ENCODE measurements around the gene EFCAB5.

EFCAB5 gene

GRCh38 chr17:29918922-29919856 lies 22.2 kb upstream of the EFCAB5 start:
- no peak overlapping the region for H3K23ac ChIP-seq (ENCODE audit: low read length)
- H2BK15ac ChIP-seq (replicated peaks; ENCODE audit: low read depth), result no peak overlapping the region
- H3K27me3 ChIP-seq (ENCODE audit: insufficient read depth, low read length, poor library complexity), result no peaks in the 10 kb centered on the region
- no peak overlapping the region for H2AK5ac ChIP-seq (ENCODE audit: low read length)
- no peak overlapping the region for H4K5ac ChIP-seq (ENCODE audit: low read length)
- no peak overlapping the region for H3K4me2 ChIP-seq (ENCODE audit: low read length)
- no CpG with 5 or more reads among the region's 3 CpGs for WGBS (ENCODE audit: extremely low coverage, insufficient coverage, low lambda C conversion rate)
- no peak overlapping the region for H2BK5ac ChIP-seq (ENCODE audit: low read length)
- no peak overlapping the region for H3K4ac ChIP-seq (ENCODE audit: low read depth, low read length)
- no peaks in the 10 kb centered on the region for H3K4me1 ChIP-seq (ENCODE audit: control insufficient read depth, low read depth, low read length)
- H2BK120ac ChIP-seq (ENCODE audit: low read depth, low read length), result no peak overlapping the region
- no peaks in the 10 kb centered on the region for H3K36me3 ChIP-seq (ENCODE audit: control insufficient read depth, insufficient read depth, low read length)
- no peak overlapping the region for H3K27ac ChIP-seq (ENCODE audit: low read depth, low read length)
- H3K79me1 ChIP-seq (ENCODE audit: low read length), result peaks cover 3% of the 10 kb centered on the region
- H3K4me3 ChIP-seq (ENCODE audit: low read length), result no peak overlapping the region
- no peak overlapping the region for H4K8ac ChIP-seq (ENCODE audit: low read depth, low read length)
- H3K18ac ChIP-seq (ENCODE audit: low read length), result no peak overlapping the region
- DNase-seq, result peak; percentile 83
- H3K56ac ChIP-seq (ENCODE audit: low read length), result no peak overlapping the region
- peaks cover 1% of the 10 kb centered on the region for H3K79me2 ChIP-seq (ENCODE audit: control insufficient read depth, insufficient read depth, low read length)
- H3K9ac ChIP-seq (ENCODE audit: low read length), result no peak overlapping the region

GRCh38 chr17:29924786-29925185 lies 16.6 kb upstream of the EFCAB5 start:
- DNase-seq, result no peak
- Histone ChIP-seq H3K4me1 (ENCODE audit: control insufficient read depth, low read depth, low read length) (peaks cover 2% of the 10 kb centered on the region), H3K79me2 (ENCODE audit: control insufficient read depth, insufficient read depth, low read length) (peaks cover 18% of the 10 kb centered on the region), H3K56ac (ENCODE audit: low read length) (no peak overlapping the region), H3K4me2 (ENCODE audit: low read length) (no peak overlapping the region), H3K9ac (ENCODE audit: low read length) (no peak overlapping the region), H2BK15ac (replicated peaks; ENCODE audit: low read depth) (no peak overlapping the region), H3K27me3 (ENCODE audit: insufficient read depth, low read length, poor library complexity) (no peaks in the 10 kb centered on the region), H3K23ac (ENCODE audit: low read length) (no peak overlapping the region), H3K4ac (ENCODE audit: low read depth, low read length) (no peak overlapping the region), H4K5ac (ENCODE audit: low read length) (no peak overlapping the region), H4K8ac (ENCODE audit: low read depth, low read length) (no peak overlapping the region), H2BK120ac (ENCODE audit: low read depth, low read length) (no peak overlapping the region), H3K79me1 (ENCODE audit: low read length) (peaks cover 5% of the 10 kb centered on the region), H3K4me3 (ENCODE audit: low read length) (no peak overlapping the region), H2AK5ac (ENCODE audit: low read length) (no peak overlapping the region), H3K36me3 (ENCODE audit: control insufficient read depth, insufficient read depth, low read length) (no peaks in the 10 kb centered on the region), H3K27ac (ENCODE audit: low read depth, low read length) (no peak overlapping the region), H3K18ac (ENCODE audit: low read length) (no peak overlapping the region), H2BK5ac (ENCODE audit: low read length) (no peak overlapping the region)
- no CpG with 5 or more reads among the region's 1 CpG for WGBS (ENCODE audit: extremely low coverage, insufficient coverage, low lambda C conversion rate)

DNA sequence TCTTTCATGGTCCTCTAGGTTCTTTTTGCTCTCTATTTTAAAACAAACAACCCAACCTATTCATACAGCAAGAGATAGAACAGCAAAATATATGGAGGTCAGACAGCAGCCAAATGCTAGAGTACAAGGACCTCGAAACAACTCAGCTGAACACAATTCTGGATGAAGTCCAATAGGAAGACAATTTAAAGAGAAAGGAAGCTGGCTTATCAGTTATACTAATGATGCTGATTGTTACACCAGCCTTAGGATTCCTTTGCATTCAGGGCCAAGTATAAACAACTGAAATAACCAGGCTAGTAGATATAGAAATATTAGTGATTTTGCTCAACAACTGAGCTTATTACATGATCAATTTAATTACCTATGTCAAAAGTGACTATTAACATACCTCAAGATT lies 13.9 kb upstream of the EFCAB5 start:
- WGBS (ENCODE audit: extremely low coverage, insufficient coverage, low lambda C conversion rate), result no CpG with 5 or more reads among the region's 1 CpG
- no peaks in the 10 kb centered on the region for H3K36me3 ChIP-seq (ENCODE audit: control insufficient read depth, insufficient read depth, low read length)
- no peak for DNase-seq

GRCh38 chr17:29929006-29929532 lies 12.4 kb upstream of the EFCAB5 start:
- Histone ChIP-seq H3K36me3 (ENCODE audit: control insufficient read depth, insufficient read depth, low read length) (no peaks in the 10 kb centered on the region), H3K4me1 (ENCODE audit: control insufficient read depth, low read depth, low read length) (peaks cover 2% of the 10 kb centered on the region), H3K79me2 (ENCODE audit: control insufficient read depth, insufficient read depth, low read length) (peaks cover 16% of the 10 kb centered on the region), H3K18ac (ENCODE audit: low read length) (peak overlapping the region; percentile 34), H3K9ac (ENCODE audit: low read length) (peak overlapping the region; percentile 74), H3K4me3 (ENCODE audit: low read length) (peak overlapping the region; percentile 58), H3K4me2 (ENCODE audit: low read length) (peak overlapping the region; percentile 53), H4K8ac (ENCODE audit: low read depth, low read length) (no peak overlapping the region), H3K23ac (ENCODE audit: low read length) (no peak overlapping the region), H2BK120ac (ENCODE audit: low read depth, low read length) (no peak overlapping the region), H3K27me3 (ENCODE audit: insufficient read depth, low read length, poor library complexity) (no peaks in the 10 kb centered on the region), H2AK5ac (ENCODE audit: low read length) (no peak overlapping the region), H3K56ac (ENCODE audit: low read length) (peak overlapping the region; percentile 92), H3K27ac (ENCODE audit: low read depth, low read length) (peak overlapping the region; percentile 74), H2BK5ac (ENCODE audit: low read length) (peak overlapping the region; percentile 19), H3K79me1 (ENCODE audit: low read length) (peaks cover 4% of the 10 kb centered on the region), H3K4ac (ENCODE audit: low read depth, low read length) (no peak overlapping the region), H2BK15ac (replicated peaks; ENCODE audit: low read depth) (no peak overlapping the region), H4K5ac (ENCODE audit: low read length) (no peak overlapping the region)
- DNase-seq, result peak; percentile 69
- WGBS (ENCODE audit: extremely low coverage, insufficient coverage, low lambda C conversion rate), result no CpG with 5 or more reads among the region's 13 CpGs

More for the DNA sequence above, 13.9 kb upstream of the EFCAB5 start:
- Histone ChIP-seq H3K27me3 (ENCODE audit: insufficient read depth, low read length, poor library complexity) (no peaks in the 10 kb centered on the region), H3K4me3 (ENCODE audit: low read length) (no peak overlapping the region), H2BK5ac (ENCODE audit: low read length) (no peak overlapping the region), H3K23ac (ENCODE audit: low read length) (no peak overlapping the region), H4K8ac (ENCODE audit: low read depth, low read length) (no peak overlapping the region), H3K4me1 (ENCODE audit: control insufficient read depth, low read depth, low read length) (peaks cover 2% of the 10 kb centered on the region), H2AK5ac (ENCODE audit: low read length) (no peak overlapping the region), H2BK120ac (ENCODE audit: low read depth, low read length) (no peak overlapping the region), H3K56ac (ENCODE audit: low read length) (no peak overlapping the region), H3K79me2 (ENCODE audit: control insufficient read depth, insufficient read depth, low read length) (peaks cover 16% of the 10 kb centered on the region), H3K18ac (ENCODE audit: low read length) (no peak overlapping the region), H3K4me2 (ENCODE audit: low read length) (no peak overlapping the region), H2BK15ac (replicated peaks; ENCODE audit: low read depth) (no peak overlapping the region), H4K5ac (ENCODE audit: low read length) (no peak overlapping the region), H3K27ac (ENCODE audit: low read depth, low read length) (no peak overlapping the region), H3K4ac (ENCODE audit: low read depth, low read length) (no peak overlapping the region), H3K79me1 (ENCODE audit: low read length) (peaks cover 4% of the 10 kb centered on the region), H3K9ac (ENCODE audit: low read length) (no peak overlapping the region)

- Histone ChIP-seq H2BK5ac (ENCODE audit: low read length) (peak within 1 kb of the TSS; percentile 26), H3K4me2 (ENCODE audit: low read length) (peak within 1 kb of the TSS; percentile 53), H3K9ac (ENCODE audit: low read length) (peak within 1 kb of the TSS; percentile 74), H4K8ac (ENCODE audit: low read depth, low read length) (no peak within 1 kb of the TSS), H2BK120ac (ENCODE audit: low read depth, low read length) (no peak within 1 kb of the TSS), H3K36me3 (ENCODE audit: control insufficient read depth, insufficient read depth, low read length) (no peaks in the 10 kb centered on the region), H2BK15ac (replicated peaks; ENCODE audit: low read depth) (no peak within 1 kb of the TSS), H3K56ac (ENCODE audit: low read length) (peak within 1 kb of the TSS; percentile 92), H3K79me1 (ENCODE audit: low read length) (peaks cover 4% of the 10 kb centered on the region), H3K27ac (ENCODE audit: low read depth, low read length) (peak within 1 kb of the TSS; percentile 74), H2AK5ac (ENCODE audit: low read length) (no peak within 1 kb of the TSS), H3K4me3 (ENCODE audit: low read length) (peak within 1 kb of the TSS; percentile 58), H3K4me1 (ENCODE audit: control insufficient read depth, low read depth, low read length) (peaks cover 2% of the 10 kb centered on the region), H3K23ac (ENCODE audit: low read length) (no peak within 1 kb of the TSS), H3K27me3 (ENCODE audit: insufficient read depth, low read length, poor library complexity) (no peaks in the 10 kb centered on the region), H3K79me2 (ENCODE audit: control insufficient read depth, insufficient read depth, low read length) (peaks cover 16% of the 10 kb centered on the region), H3K4ac (ENCODE audit: low read depth, low read length) (no peak within 1 kb of the TSS), H3K18ac (ENCODE audit: low read length) (peak within 1 kb of the TSS; percentile 72), H4K5ac (ENCODE audit: low read length) (no peak within 1 kb of the TSS)
- no CpG with 5 or more reads among the region's 71 CpGs for WGBS (ENCODE audit: extremely low coverage, insufficient coverage, low lambda C conversion rate)
- peak; percentile 93 for DNase-seq
Observed at GRCh38 chr17:29929533-29930408, 11.7 kb upstream of the EFCAB5 start, which contains the start of gene SSH2. Gene SSH2, minus strand, starts transcription at chr17:29930228. Its CDS starts 228 bp downstream, at chr17:29930000.

Data from mesendoderm (in vitro differentiated cells).